HepG2 (cell line): ENCODE results near the gene CHST2. TPM values are rescaled to one million over a fixed set of nuclear protein-coding genes. Genes with fewer than 3 reads are reported as not detected.

Experiments
- ATAC-seq: fragments of 200-7000 bp; cut with Tn5 transposase; 3 replicates; pipeline ENCODE4 v1.9.1; 2020; ENCODE audit warnings: mild to moderate bottlenecking, moderate library complexity
- BruUV-seq: library from RNA; stranded (reverse); fragments of 400-500 nt; replicated peaks from 2 replicates; lab custom pipeline; 2021; lab: Mats Ljungman, UMichigan
- CTCF ChIA-PET: fragments of 300-600 bp; formaldehyde crosslinking; extraction: SDS; loops from one replicate; lab custom pipeline; 2021; ENCODE audit warnings: low total read pairs, inconsistent platforms, low intra/inter-chr PET ratio; lab: Yijun Ruan, JAX
- POLR2A ChIA-PET: fragments of 350-600 bp; sonication (Branson Sonifier 250); formaldehyde crosslinking; loops from one replicate; lab custom pipeline; 2020; ENCODE audit warnings: antibody characterized with exemption, inconsistent platforms; lab: Yijun Ruan, JAX
- DNase-seq: peaks from one replicate; pipeline ENCODE4 v3.0.0-alpha.2; 2015; ENCODE audit warnings: low spot score
- FAIRE-seq: peaks from 3 replicates; lab custom pipeline; 2011; peaks lifted over from hg19 to GRCh38; lab: Jason Lieb, UNC
- H2AFZ ChIP-seq: one replicate; pipeline ENCODE4 v1.6.1; 2011; ENCODE audit warnings: low read length, inconsistent platforms
- H3K27ac ChIP-seq: fragments of 300-600 bp; 3 replicates; pipeline ENCODE4 v1.8.0; 2011; ENCODE audit warnings: mixed run types, mild to moderate bottlenecking, mixed read lengths, low read length, inconsistent platforms; ENCODE audit not compliant: insufficient read depth; ENCODE audit errors: extremely low read length
- H3K27me3 ChIP-seq, 2 experiments: fragments of 200-600 bp in 1 of 2; 2 replicates in 1 of 2; 3 replicates in 1 of 2; pipeline versions ENCODE4 v1.6.0 to v1.8.0; 2011; ENCODE audit warnings: low read length in 2 of 2, mild to moderate bottlenecking in 2 of 2, moderate library complexity in 2 of 2, inconsistent platforms in 1 of 2; ENCODE audit not compliant: insufficient read depth in 2 of 2, control insufficient read depth in 1 of 2
- H3K36me3 ChIP-seq, 2 experiments: fragments of 200-600 bp in 1 of 2; replicated peaks in 1 of 2; 2 replicates in 1 of 2; 3 replicates in 1 of 2; pipeline versions ENCODE4 v1.5.1 to v1.8.0; 2011; ENCODE audit warnings: low read length in 2 of 2, inconsistent platforms in 1 of 2; ENCODE audit not compliant: insufficient read depth in 2 of 2, control insufficient read depth in 1 of 2
- H3K4me1 ChIP-seq: 2 replicates; pipeline ENCODE4 v1.5.1; 2012; ENCODE audit warnings: low read length, inconsistent platforms; ENCODE audit not compliant: insufficient read depth
- H3K4me2 ChIP-seq: 2 replicates; pipeline ENCODE4 v1.6.0; 2011; ENCODE audit warnings: low read depth, low read length, inconsistent platforms
- H3K4me3 ChIP-seq, 3 experiments: fragments of 200-600 bp in 1 of 3; sonication (generic), shearing (Covaris generic) in 1 of 3; replicated peaks in 1 of 3; 2 replicates each; pipeline ENCODE4 v1.5.1; 2011 to 2016; ENCODE audit warnings: low read length in 3 of 3, inconsistent platforms in 2 of 3, low read depth in 2 of 3, mild to moderate bottlenecking in 2 of 3, control low read depth in 1 of 3, mixed read lengths in 1 of 3; ENCODE audit not compliant: insufficient read depth in 1 of 3
- H3K79me2 ChIP-seq: one replicate; pipeline ENCODE4 v1.6.1; 2011; ENCODE audit warnings: low read length, inconsistent platforms; ENCODE audit not compliant: insufficient read depth
- H3K9ac ChIP-seq: 2 replicates; pipeline ENCODE4 v1.6.0; 2011; ENCODE audit warnings: mild to moderate bottlenecking, low read depth, low read length, inconsistent platforms; ENCODE audit not compliant: insufficient read depth
- H3K9me3 ChIP-seq: 2 replicates; pipeline ENCODE4 v1.5.1; 2012; ENCODE audit warnings: mild to moderate bottlenecking, low read length
- H4K20me1 ChIP-seq: 2 replicates; pipeline ENCODE4 v1.6.0; 2011; ENCODE audit warnings: inconsistent platforms, mild to moderate bottlenecking, low read length, moderate library complexity; ENCODE audit not compliant: insufficient read depth
- CREB1 ChIP-seq, 2 experiments: fragments of 450-650 bp in 1 of 2; IDR thresholded peaks; 2 replicates each; pipeline ENCODE4 v1.6.1; 2016 to 2017; ENCODE audit warnings: control low read depth in 1 of 2, mild to moderate bottlenecking in 1 of 2, missing compliant biosample characterization in 1 of 2, missing genetic modification characterization in 1 of 2
- DZIP1 ChIP-seq: sonication (generic); formaldehyde crosslinking; IDR thresholded peaks from 2 replicates; pipeline ENCODE4 v1.5.0; 2020; ENCODE audit warnings: mild to moderate bottlenecking, missing genetic modification reagents
- NCOR1 ChIP-seq: fragments of 200-600 bp; sonication (generic); IDR thresholded peaks from 2 replicates; pipeline ENCODE4 v1.7.0; 2017; ENCODE audit warnings: antibody characterized with exemption, low read length, borderline replicate concordance
- SIN3A ChIP-seq: IDR thresholded peaks from 2 replicates; pipeline ENCODE4 v1.6.1; 2011; ENCODE audit warnings: low read depth, mild to moderate bottlenecking, control low read depth, low read length, borderline replicate concordance
- ZNF318 ChIP-seq: sonication (generic); formaldehyde crosslinking; IDR thresholded peaks from 2 replicates; pipeline ENCODE4 v1.4.0; 2020; ENCODE audit warnings: mild to moderate bottlenecking, missing genetic modification reagents
- ZNF660 ChIP-seq: sonication (generic); formaldehyde crosslinking; IDR thresholded peaks from 2 replicates; pipeline ENCODE4 v1.5.1; 2020; ENCODE audit warnings: mild to moderate bottlenecking, low read depth, missing genetic modification reagents, borderline replicate concordance
- ZSCAN22 ChIP-seq: sonication (generic); formaldehyde crosslinking; IDR thresholded peaks from 2 replicates; pipeline ENCODE4 v1.4.0; 2020; ENCODE audit warnings: mild to moderate bottlenecking, missing genetic modification reagents
- WGBS: methylation state at CpG from one replicate; pipeline ENCODE4 v1.1.6; 2017; ENCODE audit warnings: low lambda C conversion rate; 5-methylcytosine and 5-hydroxymethylcytosine counted together
- in situ Hi-C: cut with HindIII; loops from 2 replicates; pipeline ENCODE4 v1.10.0; 2017; ENCODE audit warnings: low pct_unique_long_range_greater_than_20kb; ENCODE audit not compliant: extremely low pct_ligation_motif_present
- intact Hi-C: fragments of 100-400 bp; cut with micrococcal nuclease; formaldehyde crosslinking; loops from one replicate; pipeline ENCODE4 v1.10.0; 2022; ENCODE audit not compliant: unreplicated experiment
- polyA plus RNA-seq, 8 experiments: library from polyadenylated mRNA; depleted of rRNA in 3 of 8; stranded (reverse) in 7 of 8; unstranded in 1 of 8; fragments of >200 nt; fragmentation: Illumina TruSeq in 4 of 8; extraction: Trizol in 4 of 8; gene quantifications; 2 replicates each; pipeline versions ENCODE4 v1.2.1 to v1.2.3, GENCODE V29; 2011 to 2016; ENCODE audit warnings: low read depth in 4 of 8, missing spikeins in 1 of 8, mixed read lengths in 1 of 8; ENCODE audit not compliant: insufficient read depth in 1 of 8
- total RNA-seq, 5 experiments: library from RNA; depleted of rRNA; stranded (reverse); fragments of >200 nt; fragmentation: Illumina TruSeq; extraction: Trizol; gene quantifications; 2 replicates each; pipeline ENCODE4 v1.2.3, GENCODE V29; 2016; ENCODE audit warnings: low read depth in 1 of 5

The CHST2 gene
- total and polyA plus RNA-seq, 2 of the 13 experiments (the other 11 are each of a cell fraction or from before 2014, with no cell fraction given) = not detected

GRCh38 chr3:143147707-143148106 is 28.1 kb downstream of the CHST2 start:
- Histone ChIP-seq H3K4me1 (no peaks in the 10 kb centered on the region), H4K20me1 (no peaks in the 10 kb centered on the region), H3K27ac (no peak overlapping the region), H3K4me3 (no peak overlapping the region), H3K4me2 (no peak overlapping the region), H2AFZ (no peak overlapping the region), H3K27me3 (peaks cover 0 to 3% of the 10 kb centered on the region in 2 experiments; a peak in 2 of 5 replicates), H3K36me3 (no peaks in the 10 kb centered on the region), H3K79me2 (no peaks in the 10 kb centered on the region), H3K9me3 (no peaks in the 10 kb centered on the region), H3K9ac (no peak overlapping the region)
- ChIA-PET CTCF (no interaction called here), POLR2A (no interaction called here)
- 0% methylated on average over 2 of the region's 2 CpGs for WGBS
- no TSS peak for BruUV-seq
- DNase-seq = no peak
- ATAC-seq = no peak
- FAIRE-seq = no peak
- TF ChIP-seq CREB1 (IDR thresholded peaks at IDR 0.05) (peak; percentile 8; the same call in 1 of the 2 replicates), CREB1 (CRISPR knock-in tag; IDR thresholded peaks at IDR 0.05) (no peak), NCOR1 (no peak)
- intact Hi-C loops = no loop called here
- in situ Hi-C loops = no loop called here

GRCh38 chr3:143150071-143150470 is 30.5 kb downstream of the CHST2 start:
- FAIRE-seq (no peak), ATAC-seq (no peak), DNase-seq (no peak)
- Histone ChIP-seq H3K4me2 (no peak overlapping the region), H3K4me3 (no peak overlapping the region), H3K36me3 (no peaks in the 10 kb centered on the region), H2AFZ (no peak overlapping the region), H3K9me3 (no peaks in the 10 kb centered on the region), H3K9ac (no peak overlapping the region), H3K27ac (no peak overlapping the region), H3K79me2 (no peaks in the 10 kb centered on the region), H3K27me3 (peaks cover 0 to 3% of the 10 kb centered on the region in 2 experiments; a peak in 1 of 5 replicates), H4K20me1 (no peaks in the 10 kb centered on the region), H3K4me1 (no peaks in the 10 kb centered on the region)
- in situ Hi-C loops (no loop called here), intact Hi-C loops (no loop called here)
- 14% methylated on average over 3 of the region's 3 CpGs for WGBS
- no TSS peak for BruUV-seq
- POLR2A ChIA-PET = no interaction called here
- CTCF ChIA-PET = no interaction called here
- TF ChIP-seq ZNF660 (CRISPR knock-in tag) (no peak), SIN3A (no peak), ZNF318 (no peak), ZSCAN22 (CRISPR knock-in tag) (no peak), DZIP1 (CRISPR knock-in tag) (no peak)
